Astrocyte of the hippocampus (primary cell): ENCODE data around the gene CEP152.

Experiments used
- DNase-seq: peaks from one replicate; pipeline ENCODE4 v3.0.0; 2011; ENCODE audit warnings: low read depth, low spot score

Gene CEP152

DNA sequence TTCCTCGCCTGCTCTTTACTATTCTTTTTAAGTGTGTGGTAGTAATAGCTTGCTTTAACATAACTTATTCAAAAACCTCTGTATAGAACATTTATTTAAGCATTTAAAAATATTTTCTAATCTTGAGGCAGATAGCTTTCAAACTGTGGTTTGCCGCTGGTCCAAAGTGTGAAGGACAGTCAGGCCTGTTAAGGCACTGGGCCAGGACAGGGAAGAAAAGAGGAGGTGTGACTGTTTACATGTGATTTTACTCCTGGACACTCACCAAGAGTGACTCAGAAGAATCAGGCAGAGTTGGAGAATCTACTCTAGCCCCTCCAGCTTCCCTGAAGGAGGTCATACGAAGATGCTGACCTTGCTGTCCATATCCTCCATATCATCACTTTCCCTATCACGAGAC lies 44.7 kb downstream of the CEP152 start:
- DNase-seq: peak; percentile 67

DNA sequence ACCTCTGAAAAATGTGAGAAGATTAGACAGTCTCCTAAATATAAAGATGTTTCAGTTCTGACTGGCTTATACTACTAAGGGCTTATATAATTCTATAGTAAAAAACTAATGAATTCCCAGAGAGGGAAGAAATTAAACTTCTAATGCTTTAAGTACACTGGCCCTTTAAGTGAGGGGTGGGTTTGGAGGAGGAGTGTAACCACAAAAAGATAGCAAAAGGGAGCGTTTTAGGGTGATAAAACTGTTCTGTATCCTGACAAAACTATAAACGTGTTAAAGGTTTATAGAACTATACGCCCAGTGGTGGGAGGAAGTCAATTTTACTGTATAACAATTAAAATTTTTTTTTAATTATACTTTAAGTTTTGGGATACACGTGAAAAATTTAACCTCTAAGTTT lies 45.8 kb downstream of the CEP152 start:
- DNase-seq: no peak

DNA sequence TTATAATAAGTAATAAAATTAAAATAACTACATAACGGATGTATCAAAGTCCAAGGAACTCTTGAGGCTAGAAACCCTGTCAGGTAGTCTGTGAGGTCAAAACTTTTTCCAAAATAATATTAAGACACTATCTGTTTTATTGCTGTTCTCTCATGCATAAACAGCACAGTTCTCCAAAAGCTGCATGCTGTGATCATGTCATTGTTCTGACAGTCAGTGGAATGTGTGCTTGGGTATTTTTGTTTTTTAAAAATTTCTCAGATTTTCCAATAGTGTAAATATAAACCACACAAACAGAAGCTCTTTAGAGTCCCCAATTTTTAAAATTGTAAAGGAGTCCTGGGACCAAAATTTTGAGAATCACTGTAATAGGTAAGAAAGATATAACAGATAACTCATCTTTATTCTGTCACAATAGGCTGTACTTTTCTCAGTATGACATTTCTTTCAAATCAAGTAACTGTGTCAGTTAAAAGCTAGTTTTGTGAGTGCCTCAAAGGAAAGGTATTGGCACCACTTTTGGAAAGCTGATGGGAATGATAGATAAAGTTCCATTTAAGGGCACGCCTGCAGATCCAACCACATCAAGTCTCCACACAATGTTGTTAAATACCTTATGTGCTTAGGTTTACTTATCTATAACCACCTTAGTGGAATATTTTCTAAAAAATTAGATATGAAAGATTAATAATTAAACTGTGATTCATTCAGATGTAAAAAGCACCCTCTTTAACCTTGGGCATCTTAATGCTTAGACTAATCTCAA lies 49.3 kb downstream of the CEP152 start:
- DNase-seq: no peak

DNA sequence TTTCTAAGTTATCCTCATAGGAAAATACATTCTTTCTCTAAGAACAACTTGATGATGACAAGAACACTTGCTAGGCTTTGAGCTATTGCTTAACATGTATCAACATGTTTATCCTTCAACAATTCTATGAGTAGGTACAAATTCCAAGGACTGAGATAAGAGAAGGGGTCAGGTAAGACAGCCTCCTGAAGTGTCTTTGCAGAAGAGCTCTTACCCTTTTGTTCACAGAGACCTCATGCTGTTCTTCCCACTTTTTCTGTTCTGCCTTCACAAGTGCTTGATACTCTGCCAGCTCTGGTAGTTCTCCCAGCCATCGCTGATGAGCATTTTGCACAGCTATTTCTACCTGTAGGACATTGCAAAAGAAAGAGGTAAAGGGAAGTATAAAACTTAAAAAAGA lies 50.9 kb downstream of the CEP152 start:
- no peak for DNase-seq

DNA sequence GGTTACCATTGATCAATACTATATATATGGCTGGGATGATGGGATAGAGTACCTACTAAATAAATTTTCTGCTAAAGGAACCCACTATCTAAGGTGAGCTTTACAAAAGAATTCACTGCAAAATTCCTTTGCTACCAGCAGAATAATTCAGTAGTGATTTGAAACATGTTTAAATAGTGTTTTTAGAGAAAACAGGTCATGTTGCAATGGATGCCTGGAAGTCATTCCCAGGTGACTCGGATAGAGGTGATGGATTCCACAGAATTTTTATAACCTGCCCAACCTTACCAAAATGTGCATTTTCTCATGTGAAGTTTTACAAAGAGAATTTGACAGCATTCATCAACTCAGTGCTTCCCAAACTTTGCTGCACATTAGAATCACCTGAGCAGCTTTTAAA lies 53.2 kb downstream of the CEP152 start:
- DNase-seq: no peak

DNA sequence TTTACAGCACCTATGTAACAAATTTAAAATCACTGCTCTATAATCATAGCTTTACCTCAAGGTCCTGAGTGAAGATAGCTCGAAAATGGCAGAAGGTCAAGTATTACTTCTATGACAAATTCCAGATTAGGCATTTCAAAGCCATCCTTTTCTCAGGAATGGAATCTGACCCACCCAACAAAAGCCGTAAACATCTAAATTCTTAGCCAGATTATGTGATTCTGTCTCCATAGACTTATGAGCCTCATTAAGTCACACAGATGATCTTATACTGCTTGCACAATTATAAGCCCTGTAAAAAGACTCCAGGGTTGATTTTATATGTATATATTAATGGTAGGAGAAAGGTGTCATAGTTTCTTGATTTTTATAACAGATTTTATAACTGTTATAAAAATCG lies 56.9 kb downstream of the CEP152 start:
- DNase-seq: no peak

DNA sequence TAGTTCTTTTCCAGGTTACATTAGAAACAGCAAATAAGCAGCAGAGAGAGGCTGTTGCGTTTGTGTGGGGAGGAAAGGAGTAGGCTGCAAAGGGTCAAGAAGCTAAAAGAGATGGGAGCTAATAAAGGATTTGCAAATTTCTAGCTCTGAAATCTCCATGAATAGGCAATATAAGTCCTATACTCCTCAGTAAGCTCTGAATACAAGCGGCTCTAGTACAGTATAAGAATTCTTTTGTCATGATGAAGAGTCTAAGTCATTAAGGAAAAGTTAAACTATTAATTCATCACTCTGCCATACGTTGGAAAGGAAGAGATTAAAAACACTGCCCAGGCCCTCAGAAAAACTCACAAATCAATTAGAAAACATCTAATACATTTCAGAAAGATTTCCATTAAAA lies 59.3 kb downstream of the CEP152 start:
- no peak for DNase-seq

DNA sequence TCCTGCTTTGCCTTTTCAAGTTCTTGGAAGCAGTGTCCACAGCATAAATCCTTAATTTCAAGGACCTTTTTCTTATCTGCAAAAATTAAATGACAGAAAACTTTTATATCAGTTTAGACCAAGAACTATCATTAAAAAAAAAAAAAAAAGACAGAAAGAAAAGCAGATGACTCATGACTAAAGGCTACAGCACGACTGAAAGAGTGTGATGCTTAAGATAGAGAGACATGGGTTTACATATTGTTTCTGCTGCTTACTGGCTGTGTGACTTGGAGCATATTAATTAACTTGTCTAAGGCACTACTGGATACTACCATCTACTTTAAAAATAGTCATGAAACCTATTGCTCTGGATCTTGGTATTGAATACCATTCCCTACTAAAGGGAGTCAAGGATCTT lies 62.3 kb downstream of the CEP152 start:
- DNase-seq: peak; percentile 13

DNA sequence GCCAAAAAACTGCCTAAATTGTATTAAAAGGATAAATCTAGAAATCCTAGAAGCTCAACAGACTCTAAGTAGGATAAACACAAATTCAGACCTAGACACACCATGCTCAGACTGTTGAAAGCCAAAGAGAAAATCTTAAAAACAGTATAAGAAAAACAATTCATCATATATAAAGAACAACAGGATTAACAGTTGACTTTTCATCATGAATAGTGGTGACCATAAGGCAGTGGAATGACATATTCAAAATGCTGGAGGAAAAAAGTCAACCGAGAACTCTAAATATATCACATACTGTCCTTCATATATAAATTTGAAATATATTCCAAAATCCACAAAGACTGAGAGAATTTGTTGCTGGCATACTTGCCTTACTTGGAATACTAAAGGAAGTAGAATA lies 77.3 kb downstream of the CEP152 start:
- no peak for DNase-seq

DNA sequence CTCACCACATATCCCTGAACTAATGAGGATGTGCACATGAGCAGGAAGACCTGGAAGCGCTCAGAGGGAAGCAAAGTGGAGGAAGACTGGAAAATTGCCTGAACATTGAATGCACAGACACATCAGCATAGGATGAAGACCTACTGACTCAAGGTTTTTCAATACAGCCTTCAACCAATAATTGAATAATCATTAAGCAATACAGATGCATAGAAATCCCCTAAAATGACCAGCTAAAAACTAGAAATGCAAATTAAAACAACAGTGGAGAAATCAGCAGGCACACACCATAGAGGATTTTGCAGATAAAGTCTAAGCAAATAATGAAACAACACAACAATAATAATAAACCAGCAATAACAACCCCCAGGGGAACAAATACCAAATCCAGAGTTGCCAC lies 80.4 kb downstream of the CEP152 start:
- no peak for DNase-seq

DNA sequence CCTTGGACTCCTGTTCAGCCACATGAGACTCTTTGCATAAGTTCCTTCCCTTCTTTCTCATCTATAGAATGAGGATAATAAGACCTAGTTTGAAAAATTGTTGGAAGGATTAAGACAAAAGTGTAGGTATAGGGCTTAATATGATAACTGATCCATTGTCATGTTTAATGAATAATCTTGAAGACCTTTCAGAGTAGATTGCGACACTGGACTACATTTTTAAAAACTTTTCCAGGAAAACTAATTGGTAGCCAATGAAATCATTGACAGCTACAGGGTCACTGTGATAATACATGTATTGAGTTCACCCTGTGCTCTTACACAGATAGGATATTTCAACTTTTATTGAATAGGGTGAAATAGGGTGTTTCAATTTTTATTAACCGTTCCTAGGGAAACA lies 86.9 kb downstream of the CEP152 start:
- DNase-seq: no peak

DNA sequence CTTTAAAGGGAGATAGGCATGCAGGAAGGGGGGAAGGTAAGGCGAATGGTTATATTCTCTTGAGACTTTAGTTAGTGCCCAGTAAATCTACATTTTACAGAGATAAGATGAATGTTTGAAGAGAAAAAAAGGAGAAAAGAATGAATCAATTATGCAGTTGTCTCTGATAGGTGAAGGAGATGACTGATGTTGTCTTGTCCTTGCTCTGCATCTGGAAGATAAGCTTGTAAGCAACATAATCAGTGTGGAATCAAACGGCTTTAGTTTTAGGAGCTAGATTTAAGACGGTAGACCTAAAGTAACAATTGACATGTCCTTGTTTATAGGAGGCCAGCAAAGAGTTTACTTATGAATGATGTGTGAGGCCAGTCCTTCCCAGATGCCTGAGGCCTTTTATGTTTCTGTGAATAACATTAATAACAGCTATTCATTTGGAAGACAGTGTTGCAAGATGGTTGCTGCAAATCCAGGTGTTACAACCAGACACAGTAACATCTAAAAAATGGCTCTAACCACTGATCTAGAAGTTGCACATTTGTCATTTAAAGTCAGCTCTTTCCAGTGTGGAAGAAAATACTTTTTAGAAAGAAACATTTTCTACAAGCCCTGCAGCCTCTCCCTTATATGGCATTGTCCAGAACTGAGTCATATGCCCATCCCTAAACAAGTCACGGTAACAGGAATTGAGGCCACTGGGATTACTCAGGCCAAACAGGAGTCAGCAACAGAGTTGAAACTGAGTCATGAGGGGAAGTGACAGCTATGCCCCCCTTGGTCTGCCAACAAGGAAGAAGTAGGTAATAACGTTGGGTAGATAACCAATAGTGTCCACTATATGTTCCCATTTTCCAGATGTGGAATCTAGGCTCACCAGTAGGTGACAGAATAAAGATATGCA lies 87.9 kb downstream of the CEP152 start:
- peak; percentile 71 for DNase-seq

DNA sequence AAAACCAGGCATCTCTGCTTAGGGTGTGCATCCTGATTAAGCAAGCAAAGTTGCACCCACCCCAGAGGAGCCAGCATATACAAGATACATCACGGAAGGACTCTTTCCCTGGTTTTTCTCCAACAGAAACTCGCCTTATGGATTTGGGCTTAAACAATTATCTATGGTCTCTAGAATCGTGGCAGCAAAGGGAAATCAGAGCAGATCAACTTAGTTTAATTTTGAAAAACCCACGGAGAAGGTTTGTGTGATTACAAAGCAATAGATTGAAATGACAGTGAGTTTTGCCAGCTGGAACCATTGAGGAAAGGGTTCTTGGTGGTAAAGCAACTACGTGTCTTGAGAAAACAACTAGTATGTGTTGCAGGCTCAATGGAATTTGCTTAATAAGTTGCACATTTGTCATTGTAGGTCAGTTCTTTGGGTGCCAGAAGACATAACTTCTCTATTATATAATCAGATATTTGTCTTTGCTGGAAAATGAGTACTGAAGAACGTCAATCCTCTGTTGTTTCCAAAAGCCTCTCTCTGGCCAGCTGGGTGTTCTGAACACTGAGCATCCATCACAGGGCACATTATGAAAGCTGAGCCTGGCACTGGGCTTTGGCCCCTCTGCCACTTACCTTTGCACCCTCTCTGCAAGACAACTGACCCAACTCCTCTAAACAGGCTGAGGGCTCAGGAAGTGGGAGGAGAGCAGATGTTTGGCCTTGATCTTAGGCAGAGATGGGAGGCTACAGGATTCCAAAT lies 89.6 kb downstream of the CEP152 start:
- DNase-seq: no peak

DNA sequence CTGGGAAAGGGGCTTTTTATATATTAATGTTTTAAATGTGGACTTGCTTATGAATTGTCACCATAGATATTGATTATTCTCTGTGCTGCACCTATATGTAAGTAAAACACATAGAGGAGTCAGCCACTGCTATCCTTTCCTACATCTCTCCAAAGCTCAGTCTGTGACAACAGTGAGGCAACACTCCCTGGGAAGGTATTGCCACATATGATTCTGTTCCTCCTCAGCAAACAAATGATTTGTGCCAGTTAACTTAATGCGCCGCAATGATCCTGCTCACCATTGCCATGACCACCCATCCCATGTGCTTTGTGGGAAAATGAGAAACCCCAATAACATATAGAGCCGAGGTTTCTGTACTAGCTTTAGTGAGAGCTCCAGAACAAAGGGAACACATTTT lies 90.2 kb downstream of the CEP152 start:
- DNase-seq: no peak

DNA sequence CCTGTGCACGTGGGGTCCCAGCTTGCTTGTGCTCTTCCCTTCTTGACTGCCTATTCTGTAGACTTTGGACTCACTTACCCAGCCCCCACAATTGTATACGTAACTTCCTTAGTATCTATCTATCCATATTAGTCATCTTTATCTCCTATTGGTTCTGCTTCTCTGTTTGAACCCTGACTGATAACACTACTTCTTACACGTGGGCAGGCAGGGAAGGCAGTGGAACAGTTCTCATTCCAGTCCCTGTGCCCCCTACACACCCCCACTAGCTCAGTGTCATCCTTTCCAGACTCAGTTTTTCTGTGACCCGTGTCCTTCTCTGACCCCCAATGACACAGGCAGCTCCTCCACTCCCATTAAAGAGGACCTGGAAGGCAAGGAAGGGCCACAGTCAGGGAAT lies 91.2 kb downstream of the CEP152 start:
- DNase-seq: no peak

DNA sequence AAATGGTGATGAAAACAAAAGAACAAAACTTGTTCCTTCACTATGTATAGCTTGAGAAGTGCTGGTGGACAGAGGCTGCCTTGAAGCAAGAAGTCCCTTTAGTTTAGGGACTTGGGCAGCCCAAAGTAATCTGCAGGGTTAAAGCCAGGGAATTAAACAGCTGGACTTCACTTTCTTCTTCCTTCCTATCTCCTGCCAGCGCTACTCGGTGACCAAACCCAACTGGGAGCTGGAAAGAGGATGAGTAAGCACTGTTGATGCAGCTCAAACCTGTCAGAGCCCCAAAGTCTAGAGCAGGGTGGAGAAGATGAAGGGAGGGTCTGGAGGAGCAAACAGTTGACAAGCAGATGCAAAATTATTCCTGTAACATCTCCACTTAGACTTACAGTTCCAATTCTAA lies 92.2 kb downstream of the CEP152 start:
- no peak for DNase-seq

DNA sequence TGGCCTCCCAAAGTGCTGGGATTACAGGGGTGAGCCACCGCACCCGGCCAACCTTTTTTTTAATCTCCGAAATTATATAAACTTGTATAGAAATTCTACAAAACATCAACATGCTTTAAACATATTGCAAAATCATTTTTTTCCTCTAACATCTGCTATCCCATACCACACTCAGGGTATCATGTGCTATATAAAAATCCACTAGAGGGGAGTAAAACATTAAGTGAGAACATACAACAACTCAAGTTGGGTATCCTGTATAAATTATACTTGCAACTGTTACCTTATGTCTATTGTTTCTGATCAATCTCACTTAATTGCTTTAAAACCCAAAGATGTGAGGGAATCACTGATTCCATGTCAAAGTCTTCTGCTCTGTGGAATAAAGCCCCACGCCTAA lies 93.4 kb downstream of the CEP152 start:
- no peak for DNase-seq

DNA sequence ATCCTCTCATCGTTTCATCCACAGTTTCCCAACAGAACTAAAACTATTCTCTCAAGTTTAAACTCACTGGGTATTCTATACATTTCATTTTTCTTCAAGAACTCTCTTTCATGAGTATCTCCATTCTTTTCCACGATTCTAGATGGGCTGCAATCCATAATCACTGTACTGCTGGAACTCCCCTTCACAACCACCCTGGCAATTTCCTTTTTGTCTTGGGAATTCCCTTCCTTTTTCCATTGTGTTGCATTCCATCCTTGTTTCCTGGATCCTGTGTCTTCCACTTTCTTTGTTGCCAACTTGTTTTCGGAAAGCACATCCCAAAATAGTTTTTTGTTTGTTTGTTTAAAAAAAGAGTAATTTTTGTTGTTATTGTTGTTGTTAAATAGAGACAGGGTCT lies 98.3 kb downstream of the CEP152 start:
- no peak for DNase-seq

DNA sequence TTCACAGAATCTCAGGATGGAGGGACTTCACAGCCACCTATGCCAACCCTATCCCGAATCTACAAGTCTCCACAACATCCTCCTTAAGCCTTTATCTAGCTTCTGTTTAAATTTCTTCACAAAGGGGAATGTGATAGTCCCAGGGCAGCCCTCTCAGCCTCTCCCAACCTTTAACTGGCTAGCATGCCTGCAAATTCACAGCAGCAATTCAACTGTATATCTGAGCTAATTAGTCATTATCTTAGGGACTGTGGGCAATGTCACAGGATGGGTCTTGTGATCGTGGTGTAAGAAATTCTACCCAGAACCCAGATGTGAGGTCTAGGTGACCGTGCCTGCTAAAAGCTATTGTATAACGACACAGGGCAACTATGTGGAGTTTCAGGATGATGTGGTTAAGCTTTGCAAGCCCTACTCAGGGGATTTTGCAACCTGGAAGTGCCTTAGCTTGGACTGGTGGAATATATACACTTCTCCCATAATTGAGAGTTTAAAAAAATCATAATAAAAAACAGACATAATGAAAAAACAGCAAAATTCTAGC lies 99.8 kb downstream of the CEP152 start:
- DNase-seq: no peak

DNA sequence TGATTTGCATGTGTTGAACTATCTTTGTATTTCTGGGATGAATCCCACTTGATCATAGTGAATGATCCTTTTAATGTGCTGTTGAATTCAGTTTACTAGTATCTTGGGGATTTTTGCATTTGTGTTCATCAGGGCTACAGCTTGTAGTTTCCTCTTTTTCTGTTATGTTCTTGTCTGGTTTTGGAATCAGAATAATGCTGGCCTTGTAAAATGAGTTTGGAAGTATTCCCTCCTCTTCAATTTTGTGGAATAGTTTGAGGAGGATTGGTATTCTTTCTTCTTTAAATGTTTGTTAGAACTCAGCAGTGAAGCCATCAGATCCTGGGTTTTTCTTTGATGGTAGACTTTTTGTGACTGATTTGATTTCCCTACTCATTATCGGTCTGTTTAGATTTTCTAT lies 102.2 kb downstream of the CEP152 start:
- DNase-seq: no peak

DNA sequence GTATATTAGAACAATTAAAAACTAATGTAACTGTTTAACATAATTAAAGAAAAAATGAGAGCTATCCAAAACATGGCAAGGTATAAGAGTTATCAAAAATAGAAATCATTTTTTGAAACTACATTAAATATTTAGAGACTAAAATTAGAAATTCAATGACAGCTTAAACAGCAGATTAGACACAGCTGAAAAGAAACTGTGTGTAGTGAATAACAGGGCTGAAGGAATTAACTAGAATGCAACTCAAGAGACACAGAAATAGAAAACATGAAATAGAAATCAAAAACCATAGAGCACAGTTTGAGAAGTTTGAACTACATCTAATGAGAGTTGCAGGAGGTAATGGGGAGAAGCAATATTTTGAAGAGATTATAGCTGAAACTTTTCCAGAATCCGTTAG lies 105.5 kb downstream of the CEP152 start:
- no peak for DNase-seq

DNA sequence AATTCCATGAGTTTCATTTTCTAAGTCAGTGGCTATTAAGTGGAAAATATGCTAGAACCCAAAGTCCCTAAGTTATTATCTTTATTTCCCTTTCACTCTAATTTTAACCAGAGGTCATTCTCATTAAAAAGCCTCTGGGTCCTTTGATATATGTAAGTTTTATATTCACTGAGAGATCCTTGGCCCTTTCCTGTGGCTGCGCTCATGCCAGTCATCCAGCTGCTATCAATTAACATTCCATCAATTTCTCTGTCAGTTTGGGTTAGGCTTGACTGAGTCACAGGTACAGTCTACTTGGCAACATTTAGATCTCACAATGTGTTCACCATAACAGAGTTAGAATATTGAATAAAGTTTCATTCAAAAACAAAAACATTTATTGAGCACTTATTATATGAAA lies 107.3 kb downstream of the CEP152 start:
- peak; percentile 57 for DNase-seq
